K562 (cell line): Measurements from ENCODE around the gene ZCCHC8. TPM values are rescaled to one million over a fixed set of nuclear protein-coding genes. Genes with fewer than 3 reads are reported as not detected.
A peak's percentile ranks its signal among the peaks of the same experiment; 100 is the strongest.

Source experiments
- ATF7 ChIP-seq: fragments of 450-650 bp; IDR thresholded peaks from 2 replicates; pipeline ENCODE4 v1.7.1; 2014; ENCODE audit warnings: mild to moderate bottlenecking, moderate library complexity
- BMI1 ChIP-seq: fragments of 150-350 bp; IDR thresholded peaks from 2 replicates; pipeline ENCODE4 v1.6.1; 2014; ENCODE audit warnings: low read length
- JUN ChIP-seq, 2 experiments: sonication (generic) in 1 of 2; formaldehyde crosslinking in 1 of 2; IDR thresholded peaks; 2 replicates each; pipeline versions ENCODE4 v1.6.1 to v1.8.0; 2012 to 2022; ENCODE audit warnings: borderline replicate concordance in 2 of 2, mild to moderate bottlenecking in 2 of 2, improper control_type of control experiment in 1 of 2, low read depth in 1 of 2, low read length in 1 of 2, missing genetic modification reagents in 1 of 2
- KAT8 ChIP-seq: fragments of 450-650 bp; IDR thresholded peaks from 2 replicates; pipeline ENCODE4 v1.6.1; 2016; ENCODE audit warnings: low read depth, mild to moderate bottlenecking
- POLR2G ChIP-seq: fragments of 200-400 bp; formaldehyde crosslinking; IDR thresholded peaks from 2 replicates; pipeline ENCODE4 v1.6.1; 2017; ENCODE audit warnings: low read depth, mild to moderate bottlenecking, antibody characterized with exemption, low read length, moderate library complexity
- RFX1 ChIP-seq: fragments of 450-650 bp; IDR thresholded peaks from 2 replicates; pipeline ENCODE4 v1.6.1; 2016; ENCODE audit warnings: mild to moderate bottlenecking, moderate library complexity
- STAG1 ChIP-seq: sonication (generic); formaldehyde crosslinking; IDR thresholded peaks from 2 replicates; pipeline ENCODE4 v1.5.0; 2020; ENCODE audit warnings: missing genetic modification reagents, borderline replicate concordance
- U2AF2 ChIP-seq: fragments of 200-400 bp; formaldehyde crosslinking; optimal IDR thresholded peaks from 2 replicates; pipeline ENCODE3; 2017; ENCODE audit warnings: low read depth, mild to moderate bottlenecking, low read length
- ZNF239 ChIP-seq: fragments of 250-450 bp; sonication (Bioruptor Pico); IDR thresholded peaks from 2 replicates; pipeline ENCODE4 v1.4.0; 2020; ENCODE audit warnings: mild to moderate bottlenecking
- ZNF41 ChIP-seq: fragments of 250-450 bp; sonication (Bioruptor Pico); conservative IDR thresholded peaks from 2 replicates; pipeline ENCODE4 v1.4.0; 2020; ENCODE audit warnings: mild to moderate bottlenecking
- ZNF436 ChIP-seq: fragments of 250-450, 450-650 bp; sonication (Bioruptor Pico); formaldehyde crosslinking; IDR thresholded peaks from 2 replicates; pipeline ENCODE4 v1.7.0; 2020; ENCODE audit warnings: mild to moderate bottlenecking
- polyA plus RNA-seq, 8 experiments: library from polyadenylated mRNA; depleted of rRNA in 4 of 8; stranded (reverse) in 5 of 8; unstranded in 3 of 8; fragments of >200 nt; fragmentation: Nextera tagmentation in 2 of 8; fragmentation: Illumina TruSeq in 1 of 8; extraction: Ambion mirVana in 2 of 8; extraction: Trizol in 1 of 8; gene quantifications; 2 replicates each; pipeline versions ENCODE4 v1.2.1 to v1.2.3, GENCODE V29; 2011 to 2014; ENCODE audit warnings: inconsistent platforms in 1 of 8, missing spikeins in 1 of 8
- total RNA-seq, 7 experiments: library from RNA; depleted of rRNA in 6 of 7; stranded (reverse); fragments of >200 nt in 6 of 7; fragmentation: Illumina TruSeq in 2 of 7; extraction: Trizol in 2 of 7; gene quantifications; 2 replicates each; pipeline versions ENCODE4 v1.2.1 to v1.2.3, GENCODE V29; 2011 to 2021; ENCODE audit warnings: low replicate concordance in 1 of 7
- TF ChIP-seq, protein P1 (sequence below): IDR thresholded peaks from 2 replicates; pipeline ENCODE4 v1.6.1; 2016; ENCODE audit warnings: missing genetic modification characterization, missing compliant biosample characterization
- TF ChIP-seq, protein P2 (sequence below), 2 experiments: fragments of 450-650 bp; formaldehyde crosslinking in 1 of 2; IDR thresholded peaks; 2 replicates each; pipeline versions ENCODE4 v1.4.0 to v1.6.1; 2014 to 2020; ENCODE audit warnings: mild to moderate bottlenecking in 2 of 2, borderline replicate concordance in 1 of 2, low read depth in 1 of 2
- TF ChIP-seq, protein P3 (sequence below), 2 experiments: IDR thresholded peaks; 2 replicates each; pipeline ENCODE4 v1.6.1; 2012; ENCODE audit warnings: improper control_type of control experiment in 2 of 2, low read depth in 2 of 2, low read length in 2 of 2, borderline replicate concordance in 1 of 2

The ZCCHC8 gene
- total and polyA plus RNA-seq, 9 of the 15 experiments (the other 6 are each of a cell fraction or from before 2014, with no cell fraction given), result 14.8 to 50.9 (median 34.1) TPM

DNA sequence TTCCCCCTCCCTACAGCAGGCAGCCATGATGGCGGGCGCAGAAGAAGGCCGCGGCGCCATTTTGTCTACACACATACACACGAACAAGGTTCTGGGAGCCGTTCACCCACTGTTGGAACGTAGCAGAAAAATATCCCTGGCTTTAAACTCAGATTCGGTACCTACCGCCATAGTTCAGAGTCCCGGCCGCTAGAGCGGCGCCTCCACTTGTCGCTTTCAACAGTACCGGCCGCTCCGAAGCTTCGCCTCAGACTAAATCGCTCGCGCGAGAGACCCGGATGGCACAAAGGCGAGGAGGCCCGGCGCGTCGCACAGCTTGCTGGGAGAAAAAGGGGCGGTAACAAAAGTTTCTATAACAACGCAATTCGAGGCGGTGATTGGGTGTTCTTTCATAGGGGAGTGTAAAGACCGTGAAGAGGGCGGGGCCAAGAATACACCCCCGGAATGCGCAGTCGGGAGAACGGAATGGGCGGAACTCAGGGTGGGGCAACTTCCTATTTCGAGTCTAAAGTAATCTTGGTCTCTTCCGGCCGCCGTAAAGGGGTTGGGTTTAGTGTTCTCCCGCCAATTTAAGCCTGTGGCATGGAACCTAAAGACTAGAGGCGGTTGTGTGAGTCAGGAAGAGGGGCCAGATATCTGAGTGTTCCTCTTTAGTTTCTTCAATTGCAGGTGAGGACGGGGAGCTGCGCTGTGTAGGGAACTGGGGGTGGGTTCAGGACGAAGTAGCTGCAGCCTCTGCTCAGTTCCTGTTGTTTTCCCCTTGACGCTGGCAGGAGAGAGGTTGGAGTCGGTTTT, 26.1 kb upstream of the ZCCHC8 start, which contains the start of the genes KNTC1 and RSRC2 (continued):
- peak; percentile 82 for TF ChIP-seq ATF7
- TF ChIP-seq, protein P1, sequence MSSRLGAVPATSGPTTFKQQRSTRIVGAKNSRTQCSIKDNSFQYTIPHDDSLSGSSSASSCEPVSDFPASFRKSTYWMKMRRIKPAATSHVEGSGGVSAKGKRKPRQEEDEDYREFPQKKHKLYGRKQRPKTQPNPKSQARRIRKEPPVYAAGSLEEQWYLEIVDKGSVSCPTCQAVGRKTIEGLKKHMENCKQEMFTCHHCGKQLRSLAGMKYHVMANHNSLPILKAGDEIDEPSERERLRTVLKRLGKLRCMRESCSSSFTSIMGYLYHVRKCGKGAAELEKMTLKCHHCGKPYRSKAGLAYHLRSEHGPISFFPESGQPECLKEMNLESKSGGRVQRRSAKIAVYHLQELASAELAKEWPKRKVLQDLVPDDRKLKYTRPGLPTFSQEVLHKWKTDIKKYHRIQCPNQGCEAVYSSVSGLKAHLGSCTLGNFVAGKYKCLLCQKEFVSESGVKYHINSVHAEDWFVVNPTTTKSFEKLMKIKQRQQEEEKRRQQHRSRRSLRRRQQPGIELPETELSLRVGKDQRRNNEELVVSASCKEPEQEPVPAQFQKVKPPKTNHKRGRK, result no peak
- peak; percentile 98 for TF ChIP-seq POLR2G
- peak; percentile 71; the same call in 1 of the 2 replicates for TF ChIP-seq BMI1
- TF ChIP-seq ZNF239 (CRISPR knock-in tag), result 0 out of 2 replicates have a peak, but pooled peaks have one; percentile 23
- TF ChIP-seq RFX1, result peak; percentile 96
- 0 out of 2 replicates have a peak, but pooled peaks have one; percentile 41 for TF ChIP-seq ZNF41 (CRISPR knock-in tag)
- TF ChIP-seq KAT8, result peak; percentile 94
- no peak for TF ChIP-seq STAG1 (CRISPR knock-in tag)
- TF ChIP-seq JUN (IDR thresholded peaks at IDR 0.05; ENCODE audit: borderline replicate concordance, low read depth, low read length), result 0 out of 2 replicates have a peak, but pooled peaks have one; percentile 35
- no peak for TF ChIP-seq JUN (CRISPR knock-in tag; IDR thresholded peaks at IDR 0.05; ENCODE audit: borderline replicate concordance)
- no peak for TF ChIP-seq ZNF436
- TF ChIP-seq, protein P2, sequence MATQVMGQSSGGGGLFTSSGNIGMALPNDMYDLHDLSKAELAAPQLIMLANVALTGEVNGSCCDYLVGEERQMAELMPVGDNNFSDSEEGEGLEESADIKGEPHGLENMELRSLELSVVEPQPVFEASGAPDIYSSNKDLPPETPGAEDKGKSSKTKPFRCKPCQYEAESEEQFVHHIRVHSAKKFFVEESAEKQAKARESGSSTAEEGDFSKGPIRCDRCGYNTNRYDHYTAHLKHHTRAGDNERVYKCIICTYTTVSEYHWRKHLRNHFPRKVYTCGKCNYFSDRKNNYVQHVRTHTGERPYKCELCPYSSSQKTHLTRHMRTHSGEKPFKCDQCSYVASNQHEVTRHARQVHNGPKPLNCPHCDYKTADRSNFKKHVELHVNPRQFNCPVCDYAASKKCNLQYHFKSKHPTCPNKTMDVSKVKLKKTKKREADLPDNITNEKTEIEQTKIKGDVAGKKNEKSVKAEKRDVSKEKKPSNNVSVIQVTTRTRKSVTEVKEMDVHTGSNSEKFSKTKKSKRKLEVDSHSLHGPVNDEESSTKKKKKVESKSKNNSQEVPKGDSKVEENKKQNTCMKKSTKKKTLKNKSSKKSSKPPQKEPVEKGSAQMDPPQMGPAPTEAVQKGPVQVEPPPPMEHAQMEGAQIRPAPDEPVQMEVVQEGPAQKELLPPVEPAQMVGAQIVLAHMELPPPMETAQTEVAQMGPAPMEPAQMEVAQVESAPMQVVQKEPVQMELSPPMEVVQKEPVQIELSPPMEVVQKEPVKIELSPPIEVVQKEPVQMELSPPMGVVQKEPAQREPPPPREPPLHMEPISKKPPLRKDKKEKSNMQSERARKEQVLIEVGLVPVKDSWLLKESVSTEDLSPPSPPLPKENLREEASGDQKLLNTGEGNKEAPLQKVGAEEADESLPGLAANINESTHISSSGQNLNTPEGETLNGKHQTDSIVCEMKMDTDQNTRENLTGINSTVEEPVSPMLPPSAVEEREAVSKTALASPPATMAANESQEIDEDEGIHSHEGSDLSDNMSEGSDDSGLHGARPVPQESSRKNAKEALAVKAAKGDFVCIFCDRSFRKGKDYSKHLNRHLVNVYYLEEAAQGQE (IDR thresholded peaks at IDR 0.05; ENCODE audit: borderline replicate concordance), result no peak
- TF ChIP-seq, protein P2 (CRISPR knock-in tag; IDR thresholded peaks at IDR 0.05; ENCODE audit: low read depth), result peak; percentile 29; the same call in 1 of the 2 replicates
- TF ChIP-seq U2AF2, result no peak
- TF ChIP-seq, protein P3, sequence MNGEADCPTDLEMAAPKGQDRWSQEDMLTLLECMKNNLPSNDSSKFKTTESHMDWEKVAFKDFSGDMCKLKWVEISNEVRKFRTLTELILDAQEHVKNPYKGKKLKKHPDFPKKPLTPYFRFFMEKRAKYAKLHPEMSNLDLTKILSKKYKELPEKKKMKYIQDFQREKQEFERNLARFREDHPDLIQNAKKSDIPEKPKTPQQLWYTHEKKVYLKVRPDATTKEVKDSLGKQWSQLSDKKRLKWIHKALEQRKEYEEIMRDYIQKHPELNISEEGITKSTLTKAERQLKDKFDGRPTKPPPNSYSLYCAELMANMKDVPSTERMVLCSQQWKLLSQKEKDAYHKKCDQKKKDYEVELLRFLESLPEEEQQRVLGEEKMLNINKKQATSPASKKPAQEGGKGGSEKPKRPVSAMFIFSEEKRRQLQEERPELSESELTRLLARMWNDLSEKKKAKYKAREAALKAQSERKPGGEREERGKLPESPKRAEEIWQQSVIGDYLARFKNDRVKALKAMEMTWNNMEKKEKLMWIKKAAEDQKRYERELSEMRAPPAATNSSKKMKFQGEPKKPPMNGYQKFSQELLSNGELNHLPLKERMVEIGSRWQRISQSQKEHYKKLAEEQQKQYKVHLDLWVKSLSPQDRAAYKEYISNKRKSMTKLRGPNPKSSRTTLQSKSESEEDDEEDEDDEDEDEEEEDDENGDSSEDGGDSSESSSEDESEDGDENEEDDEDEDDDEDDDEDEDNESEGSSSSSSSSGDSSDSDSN (IDR thresholded peaks at IDR 0.05; ENCODE audit: borderline replicate concordance in 1 of 2, low read depth in 2 of 2, low read length in 2 of 2), result peak in 1 of 2 experiments; percentile 7; a peak in 1 of 4 replicates
